Gastroesophageal sphincter (tissue), 4 donors: ENCODE measurements around the gene POFUT2. TPM values are rescaled to one million over a fixed set of nuclear protein-coding genes. Genes with fewer than 3 reads are reported as not detected.

Experiments
- ATAC-seq: fragments of 150-250 bp; one replicate; pipeline ENCODE4 v1.9.1; 2016; ENCODE audit warnings: mild to moderate bottlenecking, moderate library complexity
- H3K27ac ChIP-seq, 4 donors: fragments of 200-600 bp; sonication (generic) in 3 of 4; 1 replicate in 3 of 4; 2 replicates in 1 of 4; pipeline ENCODE4 v1.5.1; 2016 to 2019
- H3K27me3 ChIP-seq: fragments of 200-600 bp; sonication (generic); one replicate; pipeline ENCODE4 v1.5.1; 2019
- H3K36me3 ChIP-seq, 2 donors: fragments of 200-600 bp; sonication (generic); one replicate each; pipeline ENCODE4 v1.5.1; 2019; ENCODE audit warnings: control low read depth in 1 of 2
- H3K4me1 ChIP-seq, 3 donors: fragments of 200-600 bp; sonication (generic); 1 replicate in 2 of 3; 2 replicates in 1 of 3; pipeline ENCODE4 v1.5.1; 2016 to 2019; ENCODE audit warnings: control low read depth in 2 of 3
- H3K4me3 ChIP-seq, 2 donors: fragments of 200-600 bp; sonication (generic); one replicate each; pipeline ENCODE4 v1.5.1; 2019; ENCODE audit warnings: mild to moderate bottlenecking in 1 of 2, moderate library complexity in 1 of 2
- H3K9me3 ChIP-seq, 3 donors: fragments of 200-600 bp; sonication (generic); one replicate each; pipeline ENCODE4 v1.5.1; 2017 to 2019; ENCODE audit warnings: control low read depth in 2 of 3
- CTCF ChIP-seq, 4 experiments: fragments of 200-600 bp in 2 of 4; fragments of 450-650 bp in 2 of 4; sonication (generic) in 1 of 4; IDR thresholded peaks; one replicate each; pipeline ENCODE4 v1.5.1; 2017 to 2019; ENCODE audit warnings: antibody characterized with exemption in 4 of 4, mild to moderate bottlenecking in 2 of 4, moderate library complexity in 2 of 4
- EP300 ChIP-seq: sonication (generic); formaldehyde crosslinking; IDR thresholded peaks from one replicate; pipeline ENCODE4 v1.6.1; 2017; ENCODE audit warnings: antibody characterized with exemption, mild to moderate bottlenecking
- POLR2A ChIP-seq, 2 donors: fragments of 450-650 bp; IDR thresholded peaks; one replicate each; pipeline ENCODE4 v1.6.1; 2017; ENCODE audit warnings: antibody characterized with exemption in 2 of 2, mild to moderate bottlenecking in 2 of 2, moderate library complexity in 1 of 2
- POLR2AphosphoS5 ChIP-seq: sonication (generic); formaldehyde crosslinking; IDR thresholded peaks from one replicate; pipeline ENCODE4 v1.6.1; 2017; ENCODE audit warnings: antibody characterized with exemption
- WGBS, 2 donors: methylation state at CpG; one replicate each; pipeline ENCODE4 v1.1.5; 2018; ENCODE audit warnings: low coverage in 1 of 2; 5-methylcytosine and 5-hydroxymethylcytosine counted together
- total RNA-seq, 4 donors: library from RNA; depleted of rRNA; stranded (reverse); fragments of >200 nt; gene quantifications; one replicate each; pipeline ENCODE4 v1.1.0, GENCODE V29; 2016

The POFUT2 gene
- total RNA-seq, 4 donors from 2014 or later = 17.6 to 31.1 (median 24.2) TPM

DNA sequence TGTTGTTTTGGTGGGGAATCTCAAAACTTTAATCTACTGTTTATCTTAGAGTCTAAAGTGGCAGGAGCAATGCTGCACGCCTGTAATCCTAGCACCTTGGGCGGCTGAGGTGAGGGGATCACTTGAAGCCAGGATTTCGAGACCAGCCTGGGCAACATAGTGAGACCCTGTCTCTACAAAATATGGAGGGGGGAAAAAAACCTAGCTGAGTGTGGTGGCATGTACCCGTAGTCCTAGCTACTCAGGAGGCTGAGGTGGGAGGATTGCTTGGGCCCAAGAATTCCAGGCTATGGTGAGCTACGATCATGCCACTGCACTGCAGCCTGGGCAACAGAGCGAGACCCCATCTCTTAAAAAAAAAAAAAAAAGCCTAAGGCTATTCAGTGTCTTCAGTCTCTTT lies 38.1 kb downstream of the POFUT2 start:
- Histone ChIP-seq H3K27me3 (peaks cover 30% of the 10 kb centered on the region), H3K9me3 (no peaks in the 10 kb centered on the region), H3K36me3 (no peaks in the 10 kb centered on the region), H3K4me1 (peaks cover 0 to 13% (median 5%) of the 10 kb centered on the region in 3 donors), H3K27ac (no peak overlapping the region), H3K4me3 (no peak overlapping the region)
- 96 to 100% methylated on average over 2 to 3 of the region's 6 CpGs for WGBS, 2 donors
- TF ChIP-seq POLR2AphosphoS5 = no peak
- TF ChIP-seq CTCF (IDR thresholded peaks at IDR 0.05) = no peak
- TF ChIP-seq EP300 = no peak
- no peak for TF ChIP-seq POLR2A (IDR thresholded peaks at IDR 0.05)
- no peak for ATAC-seq

DNA sequence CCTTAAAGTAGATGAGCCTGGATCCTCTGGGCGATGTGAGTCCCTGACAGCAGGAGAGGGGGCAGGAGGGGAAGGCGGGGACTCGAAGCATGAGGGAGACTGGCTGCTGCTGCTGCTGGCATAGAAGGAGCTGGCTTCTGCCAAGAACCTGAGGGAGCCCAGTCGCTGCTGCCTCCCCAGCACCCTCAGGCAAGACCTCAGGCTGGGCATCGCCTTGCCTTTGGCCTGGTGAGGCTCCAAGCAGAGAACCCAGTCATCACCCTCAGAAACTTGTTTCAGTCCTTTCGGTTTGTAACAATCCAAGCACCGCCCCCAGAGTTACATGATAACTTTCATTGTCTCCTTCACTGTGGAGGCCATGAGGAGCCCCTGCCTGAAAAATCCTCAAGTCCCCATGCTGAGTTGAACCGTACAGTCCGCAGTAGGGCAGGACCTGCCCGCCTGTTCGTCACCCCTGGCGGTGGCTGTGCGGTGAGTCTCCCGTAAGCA lies 38.8 kb downstream of the POFUT2 start:
- Histone ChIP-seq H3K4me3 (peak overlapping the region in 1 of 2 donors; percentile 33), H3K36me3 (no peaks in the 10 kb centered on the region), H3K27me3 (peaks cover 23% of the 10 kb centered on the region), H3K27ac (peak overlapping the region in 2 of 4 donors; percentile 0 to 12), H3K9me3 (peaks cover 0 to 3% (median 0%) of the 10 kb centered on the region in 3 donors), H3K4me1 (peaks cover 0 to 13% (median 5%) of the 10 kb centered on the region in 3 donors)
- 51 to 59% methylated on average over 2 to 7 of the region's 14 CpGs for WGBS, 2 donors
- TF ChIP-seq CTCF (IDR thresholded peaks at IDR 0.05) (no peak), POLR2A (IDR thresholded peaks at IDR 0.05) (no peak), EP300 (no peak)
- ATAC-seq = peak; percentile 69

DNA sequence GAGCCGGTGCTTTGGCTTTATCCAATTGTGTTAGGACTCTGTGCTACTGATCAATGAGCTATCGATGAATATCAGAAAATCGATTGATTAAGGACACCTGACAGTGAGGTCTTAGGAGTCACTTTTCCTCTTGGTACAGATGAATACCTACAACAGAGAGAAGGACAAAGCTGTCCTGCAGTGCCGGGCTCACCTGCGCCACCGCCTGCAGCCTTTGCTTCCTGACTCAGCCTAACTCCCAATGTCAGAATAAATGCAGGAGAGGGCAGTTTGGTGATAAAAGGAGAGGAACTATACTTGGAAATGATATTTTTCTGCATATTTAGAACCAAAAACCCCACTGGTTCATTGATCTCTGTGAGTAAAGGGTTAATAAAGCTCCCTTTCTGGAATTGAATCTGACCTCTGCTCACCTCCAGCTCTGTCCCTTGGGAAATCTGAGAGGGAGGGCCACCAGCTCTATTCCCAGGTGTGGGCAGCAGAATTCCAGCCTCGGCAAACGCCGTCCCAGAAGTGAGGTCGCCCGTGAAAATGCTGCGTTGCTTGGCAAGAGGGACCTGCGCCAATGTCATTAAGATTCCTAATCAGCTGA lies 39.3 kb downstream of the POFUT2 start:
- H3K27me3 ChIP-seq = peaks cover 18% of the 10 kb centered on the region
- 40 to 66% methylated on average over 6 to 13 of the region's 13 CpGs for WGBS, 2 donors
- no peak for TF ChIP-seq CTCF (IDR thresholded peaks at IDR 0.05)
- no peak for TF ChIP-seq POLR2AphosphoS5
- no peak for TF ChIP-seq EP300
- TF ChIP-seq POLR2A (IDR thresholded peaks at IDR 0.05) = no peak
- no peak for ATAC-seq
- peaks cover 0 to 13% (median 5%) of the 10 kb centered on the region in 3 donors for H3K4me1 ChIP-seq
- H3K4me3 ChIP-seq = peak overlapping the region in 1 of 2 donors; percentile 33
- peak overlapping the region in 1 of 4 donors; percentile 0 for H3K27ac ChIP-seq
- H3K9me3 ChIP-seq = peaks cover 0 to 9% (median 0%) of the 10 kb centered on the region in 3 donors
- no peaks in the 10 kb centered on the region for H3K36me3 ChIP-seq

- Histone ChIP-seq H3K27me3 (peaks cover 11% of the 10 kb centered on the region), H3K9me3 (peaks cover 0 to 26% (median 0%) of the 10 kb centered on the region in 3 donors), H3K27ac (no peak overlapping the region), H3K4me3 (no peak overlapping the region), H3K36me3 (no peaks in the 10 kb centered on the region), H3K4me1 (peaks cover 0 to 13% (median 5%) of the 10 kb centered on the region in 3 donors)
- ATAC-seq = no peak
- no peak for TF ChIP-seq POLR2AphosphoS5
- no peak for TF ChIP-seq CTCF (IDR thresholded peaks at IDR 0.05)
- no peak for TF ChIP-seq EP300
- no peak for TF ChIP-seq POLR2A (IDR thresholded peaks at IDR 0.05)
- WGBS, 2 donors = 68 to 75% methylated on average over 10 to 13 of the region's 20 CpGs
These were observed 41.0 kb downstream of the POFUT2 start for GRCh38 chr21:45246386-45247320.
